Lower leg skin (tissue), 3 donors: ENCODE measurements around the gene TAF1B.

Experiments
- POLR2A ChIP-seq, 2 donors: fragments of 450-650 bp; IDR thresholded peaks; one replicate each; pipeline ENCODE4 v1.6.1; 2016 to 2017; ENCODE audit warnings: antibody characterized with exemption in 2 of 2, mild to moderate bottlenecking in 1 of 2, moderate library complexity in 1 of 2
- TF ChIP-seq, protein P1 (sequence below), 3 donors: fragments of 450-650 bp; IDR thresholded peaks; one replicate each; pipeline ENCODE4 v1.5.1; 2016; ENCODE audit warnings: antibody characterized with exemption in 3 of 3, mild to moderate bottlenecking in 3 of 3, moderate library complexity in 2 of 3

DNA sequence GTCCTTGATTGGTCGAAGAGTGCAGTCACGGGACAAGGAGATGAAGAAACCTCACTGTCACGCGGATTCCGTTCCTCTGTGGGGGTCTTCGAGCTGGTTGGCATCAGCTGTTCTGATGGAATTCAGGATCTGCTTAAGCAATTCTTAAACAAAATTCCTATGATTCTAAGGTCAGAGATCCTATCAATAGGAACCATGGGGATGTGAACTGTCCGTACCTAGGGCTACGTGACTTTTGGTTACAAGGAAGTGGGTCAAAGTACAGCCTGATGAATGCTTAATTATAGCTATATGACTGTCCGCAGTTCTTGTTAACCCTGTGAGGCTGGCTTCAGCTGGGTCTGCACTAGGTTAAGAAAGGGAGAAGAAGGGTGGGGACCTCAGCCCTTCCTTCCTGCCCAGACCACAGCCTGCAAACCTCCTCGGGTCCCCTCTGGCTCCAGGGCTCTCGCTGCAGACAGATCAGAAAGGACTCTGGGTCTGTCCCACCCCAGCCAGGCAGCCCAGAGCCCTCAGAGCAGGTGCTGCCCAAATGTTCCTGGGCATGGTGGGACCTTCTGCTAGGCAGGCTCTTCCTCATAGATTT, 44.2 kb upstream of the TAF1B start:
- TF ChIP-seq, protein P1, sequence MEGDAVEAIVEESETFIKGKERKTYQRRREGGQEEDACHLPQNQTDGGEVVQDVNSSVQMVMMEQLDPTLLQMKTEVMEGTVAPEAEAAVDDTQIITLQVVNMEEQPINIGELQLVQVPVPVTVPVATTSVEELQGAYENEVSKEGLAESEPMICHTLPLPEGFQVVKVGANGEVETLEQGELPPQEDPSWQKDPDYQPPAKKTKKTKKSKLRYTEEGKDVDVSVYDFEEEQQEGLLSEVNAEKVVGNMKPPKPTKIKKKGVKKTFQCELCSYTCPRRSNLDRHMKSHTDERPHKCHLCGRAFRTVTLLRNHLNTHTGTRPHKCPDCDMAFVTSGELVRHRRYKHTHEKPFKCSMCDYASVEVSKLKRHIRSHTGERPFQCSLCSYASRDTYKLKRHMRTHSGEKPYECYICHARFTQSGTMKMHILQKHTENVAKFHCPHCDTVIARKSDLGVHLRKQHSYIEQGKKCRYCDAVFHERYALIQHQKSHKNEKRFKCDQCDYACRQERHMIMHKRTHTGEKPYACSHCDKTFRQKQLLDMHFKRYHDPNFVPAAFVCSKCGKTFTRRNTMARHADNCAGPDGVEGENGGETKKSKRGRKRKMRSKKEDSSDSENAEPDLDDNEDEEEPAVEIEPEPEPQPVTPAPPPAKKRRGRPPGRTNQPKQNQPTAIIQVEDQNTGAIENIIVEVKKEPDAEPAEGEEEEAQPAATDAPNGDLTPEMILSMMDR (IDR thresholded peaks at IDR 0.05) = no peak
- TF ChIP-seq POLR2A (IDR thresholded peaks at IDR 0.05) = no peak
